ENCODE data around the gene ITGA7. TPM values are rescaled to one million over a fixed set of nuclear protein-coding genes. Genes with fewer than 3 reads are reported as not detected.

ITGA7 gene
- total RNA-seq, 1 donor from 2014 or later = 156 TPM

- Mint-ChIP-seq H3K27me3 (ENCODE audit: unreplicated experiment) (peaks cover 9% of the 10 kb centered on the region), H3K9me3 (ENCODE audit: unreplicated experiment) (peaks cover 7% of the 10 kb centered on the region), H3K36me3 (ENCODE audit: unreplicated experiment) (no peaks in the 10 kb centered on the region), H3K4me1 (ENCODE audit: low read depth, unreplicated experiment) (peaks cover 20% of the 10 kb centered on the region), H3K4me3 (ENCODE audit: unreplicated experiment) (peak overlapping the region; percentile 96), H3K27ac (ENCODE audit: unreplicated experiment) (peak overlapping the region; percentile 71)
- peak; percentile 48 for DNase-seq
- no peak for TF ChIP-seq CTCF (IDR thresholded peaks at IDR 0.05; ENCODE audit: partially characterized antibody, unreplicated experiment)
Observed at GRCh38 chr12:55707219-55707671, 459 bp downstream of the ITGA7 start.

- no peak for TF ChIP-seq CTCF (IDR thresholded peaks at IDR 0.05; ENCODE audit: partially characterized antibody, unreplicated experiment)
- Mint-ChIP-seq H3K27ac (ENCODE audit: unreplicated experiment) (peak overlapping the region; percentile 71), H3K4me3 (ENCODE audit: unreplicated experiment) (peak overlapping the region; percentile 96), H3K27me3 (ENCODE audit: unreplicated experiment) (peaks cover 9% of the 10 kb centered on the region), H3K4me1 (ENCODE audit: low read depth, unreplicated experiment) (peaks cover 19% of the 10 kb centered on the region), H3K36me3 (ENCODE audit: unreplicated experiment) (no peaks in the 10 kb centered on the region), H3K9me3 (ENCODE audit: unreplicated experiment) (peaks cover 7% of the 10 kb centered on the region)
- no peak for DNase-seq
Observed at GRCh38 chr12:55706568-55707218, 1.0 kb downstream of the ITGA7 start.

- Mint-ChIP-seq H3K27me3 (ENCODE audit: unreplicated experiment) (peaks cover 9% of the 10 kb centered on the region), H3K4me3 (ENCODE audit: unreplicated experiment) (peak overlapping the region; percentile 96), H3K9me3 (ENCODE audit: unreplicated experiment) (peaks cover 10% of the 10 kb centered on the region), H3K4me1 (ENCODE audit: low read depth, unreplicated experiment) (peaks cover 19% of the 10 kb centered on the region), H3K36me3 (ENCODE audit: unreplicated experiment) (no peaks in the 10 kb centered on the region), H3K27ac (ENCODE audit: unreplicated experiment) (peak overlapping the region; percentile 87)
- peak; percentile 68 for TF ChIP-seq CTCF (IDR thresholded peaks at IDR 0.05; ENCODE audit: partially characterized antibody, unreplicated experiment)
- no peak for DNase-seq
Observed at GRCh38 chr12:55705782-55706402, 1.8 kb downstream of the ITGA7 start.

GRCh38 chr12:55704824-55705718 lies 2.6 kb downstream of the ITGA7 start:
- peaks cover 10% of the 10 kb centered on the region for H3K9me3 Mint-ChIP-seq (ENCODE audit: unreplicated experiment)
- H3K27me3 Mint-ChIP-seq (ENCODE audit: unreplicated experiment) = peaks cover 9% of the 10 kb centered on the region
- TF ChIP-seq CTCF (IDR thresholded peaks at IDR 0.05; ENCODE audit: partially characterized antibody, unreplicated experiment) = no peak
- peak overlapping the region; percentile 84 for H3K27ac Mint-ChIP-seq (ENCODE audit: unreplicated experiment)
- no peak for DNase-seq
- H3K36me3 Mint-ChIP-seq (ENCODE audit: unreplicated experiment) = peaks cover under 1% of the 10 kb centered on the region
- H3K4me3 Mint-ChIP-seq (ENCODE audit: unreplicated experiment) = peak overlapping the region; percentile 96
- peaks cover 19% of the 10 kb centered on the region for H3K4me1 Mint-ChIP-seq (ENCODE audit: low read depth, unreplicated experiment)

All from glutamatergic neuron (in vitro differentiated cells).